HG02610 (cell line): Measurements from ENCODE around the gene IMPDH1.
"Not testable (repeated sequence)": the region's sequence is repeated elsewhere in the genome, so short reads cannot be mapped to it uniquely, and the experiment has no call there.

Experiments used
- ATAC-seq: cut with Tn5 transposase; IDR thresholded peaks from one replicate; pipeline ENCODE4 v1.9.1; 2021; ENCODE audit warnings: mild to moderate bottlenecking, moderate library complexity; ENCODE audit not compliant: unreplicated experiment

IMPDH1 gene

GRCh38 chr7:128409596-128410450, at the start of gene IMPDH1:
Gene IMPDH1, minus strand, starts transcription at chr7:128409982. Its CDS starts 81 bp downstream, at chr7:128409901.
- peak; percentile 76 for ATAC-seq

GRCh38 chr7:128459394-128459878, 49.7 kb upstream of the IMPDH1 start:
- peak; percentile 37 for ATAC-seq

DNA sequence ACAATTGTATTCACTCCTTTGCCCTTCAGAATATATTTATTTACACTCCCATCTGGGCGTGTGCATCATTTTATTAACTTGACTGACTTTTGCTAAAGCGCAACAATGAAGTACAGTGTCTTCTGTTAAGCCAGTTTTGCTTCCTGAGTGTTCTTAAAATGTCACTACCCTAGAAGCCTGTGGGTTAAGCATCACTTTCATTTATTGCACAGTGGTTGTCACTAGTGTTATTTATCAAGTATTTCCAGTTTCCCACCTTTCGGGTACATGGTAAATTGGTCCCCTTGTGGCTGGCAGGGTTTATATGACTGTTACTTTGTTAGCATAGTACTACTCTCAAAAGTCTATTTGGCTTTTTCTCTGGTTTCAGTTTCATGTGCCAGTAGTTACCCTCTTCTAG, 49.2 kb upstream of the IMPDH1 start:
- peak; percentile 31 for ATAC-seq

DNA sequence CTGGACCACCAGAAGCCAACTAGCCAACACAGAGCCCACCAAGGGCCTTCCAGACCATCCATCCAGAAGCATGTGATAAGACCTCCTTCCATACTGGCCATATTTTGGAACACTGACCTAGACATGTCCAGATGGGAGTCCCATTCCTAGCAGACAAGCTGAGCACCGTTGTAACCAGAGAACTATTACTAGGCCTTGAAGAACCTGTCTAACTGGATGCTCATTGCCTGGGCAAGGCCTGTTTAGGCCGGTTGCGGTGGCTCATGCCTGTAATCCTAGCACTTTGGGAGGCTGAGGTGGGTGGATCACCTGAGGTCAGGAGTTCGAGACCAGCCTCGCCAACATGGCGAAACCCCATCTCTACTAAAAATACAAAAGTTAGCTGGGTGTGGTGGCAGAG, 47.6 kb upstream of the IMPDH1 start:
- not testable (repeated sequence) for ATAC-seq

GRCh38 chr7:128456255-128456725, 46.5 kb upstream of the IMPDH1 start:
- ATAC-seq, result no peak

DNA sequence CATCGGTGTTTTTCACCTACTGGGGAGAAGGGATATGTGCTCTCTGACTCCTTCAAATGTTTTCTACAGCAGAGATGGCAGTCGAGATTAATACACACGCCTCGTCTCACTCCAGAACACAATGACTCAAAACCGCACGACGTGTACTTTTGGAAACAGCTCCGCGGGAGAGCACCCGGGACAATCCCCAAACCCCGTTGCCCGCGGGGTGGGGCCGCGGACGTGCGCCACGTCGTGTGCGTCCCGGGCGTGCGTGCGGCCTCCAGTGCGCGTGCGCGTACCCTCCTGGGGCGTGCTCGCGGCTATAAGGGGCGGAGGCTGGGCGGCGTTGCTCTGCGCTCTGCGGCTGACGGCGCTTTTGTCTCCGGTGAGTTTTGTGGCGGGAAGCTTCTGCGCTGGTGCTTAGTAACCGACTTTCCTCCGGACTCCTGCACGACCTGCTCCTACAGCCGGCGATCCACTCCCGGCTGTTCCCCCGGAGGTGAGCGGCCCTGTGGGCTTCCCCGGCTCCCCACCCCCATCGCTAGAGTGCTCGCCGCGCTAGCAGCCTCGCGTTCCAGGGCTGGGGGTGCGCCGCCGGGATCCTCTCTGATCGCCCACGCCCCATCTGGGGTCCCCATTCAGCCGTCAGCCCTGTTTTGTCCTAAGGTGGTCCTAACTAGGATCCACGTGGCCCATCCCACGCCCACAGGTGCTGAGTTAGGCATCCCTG, 45.9 kb upstream of the IMPDH1 start, which contains the start of gene HILPDA:
Gene HILPDA (plus strand): TSS at position 336 of the 712 bp plus-strand sequence. CDS start 1,391 bp downstream, outside the sequence.
- peak; percentile 88 for ATAC-seq

- no peak for ATAC-seq
These were observed 45.2 kb upstream of the IMPDH1 start for GRCh38 chr7:128454808-128455542.

- ATAC-seq, result no peak
These were observed 44.3 kb upstream of the IMPDH1 start for GRCh38 chr7:128453836-128454804.

DNA sequence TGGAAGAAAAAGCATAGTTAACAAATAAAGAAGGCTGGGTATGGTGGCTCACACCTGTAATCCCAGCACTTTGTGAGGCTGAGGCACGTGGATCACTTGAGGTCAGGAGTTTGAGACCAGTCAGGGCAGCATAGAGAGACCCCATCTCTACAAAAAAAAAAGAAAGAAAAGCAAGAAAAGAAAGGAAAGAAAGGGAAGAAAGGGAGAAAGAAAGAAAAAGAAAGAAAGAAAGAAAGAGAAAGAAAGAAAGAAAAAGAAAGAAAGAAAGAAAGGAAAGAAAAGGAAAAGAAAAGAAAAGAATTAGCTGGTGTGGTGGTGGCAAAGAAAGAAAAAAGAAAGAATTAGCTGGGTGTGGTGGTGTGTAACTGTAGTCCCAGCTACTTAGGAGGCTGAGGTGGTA, 42.8 kb upstream of the IMPDH1 start:
- ATAC-seq, result no peak

DNA sequence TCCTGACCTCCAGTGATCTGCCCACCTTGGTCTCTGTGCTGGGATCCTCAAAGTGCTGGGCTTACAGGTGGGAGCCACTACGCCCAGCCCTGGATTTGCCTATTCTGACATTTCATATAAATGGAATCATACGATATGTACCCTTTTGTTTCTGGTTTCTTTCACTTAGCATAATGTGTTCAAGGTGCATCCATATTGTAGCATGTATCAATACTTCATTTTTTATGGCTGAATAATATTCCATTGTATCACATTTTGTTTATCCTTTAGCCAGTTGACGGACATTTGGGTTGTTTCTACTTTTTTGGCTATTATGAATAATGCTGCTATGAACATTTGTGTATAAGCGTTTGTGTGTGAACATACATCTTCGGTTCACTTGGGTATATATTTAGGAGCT, 41.1 kb upstream of the IMPDH1 start:
- no peak for ATAC-seq

DNA sequence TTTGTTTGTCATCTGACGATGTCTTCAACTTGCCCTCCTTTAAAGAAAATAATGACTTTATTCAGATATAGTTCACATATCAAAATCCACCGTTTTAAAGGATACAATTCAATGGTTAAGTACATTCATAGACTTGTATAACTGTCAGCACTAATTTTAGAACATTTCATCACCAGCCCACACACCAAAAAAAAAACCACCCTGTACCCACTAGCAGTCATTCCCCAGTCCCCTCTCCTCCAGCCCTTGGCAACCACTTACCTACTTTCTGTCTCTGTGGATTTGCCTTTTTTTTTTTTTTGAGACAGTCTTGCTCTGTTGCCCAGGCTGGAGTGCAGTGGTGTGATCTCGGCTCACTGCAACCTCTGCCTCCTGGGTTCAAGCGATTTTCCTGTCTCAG, 40.6 kb upstream of the IMPDH1 start:
- ATAC-seq, result no peak

GRCh38 chr7:128448751-128449302, 39.0 kb upstream of the IMPDH1 start:
- no peak for ATAC-seq

DNA sequence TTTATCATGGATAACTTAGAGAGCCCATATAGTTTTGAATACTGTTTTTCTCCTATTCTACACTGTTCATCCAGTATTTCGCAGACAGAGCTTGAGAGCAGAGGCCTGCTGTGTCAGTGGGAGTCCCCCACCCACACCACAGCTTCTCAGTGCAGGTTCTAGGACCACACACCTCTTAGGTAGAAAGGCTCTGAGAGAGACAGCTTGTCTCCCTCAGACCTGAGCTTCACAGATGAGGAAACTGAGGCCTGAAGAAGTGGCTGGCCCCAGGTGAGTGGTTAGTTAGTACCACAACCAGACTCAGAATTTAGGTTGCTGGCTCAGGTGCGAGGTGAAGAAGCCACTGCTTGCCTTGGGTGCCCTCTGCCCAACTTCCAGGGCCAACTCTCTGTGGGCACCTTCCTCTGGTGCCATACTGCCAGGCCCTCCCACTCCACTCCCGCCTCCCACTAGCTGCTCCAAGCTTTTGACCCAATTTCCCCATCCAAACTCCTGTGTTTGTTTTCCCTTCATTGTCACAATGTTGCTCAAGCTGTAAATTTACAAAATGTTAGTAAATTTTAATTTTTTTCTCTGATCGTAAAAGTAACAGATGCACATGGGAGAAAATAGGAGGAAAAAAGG, 38.3 kb upstream of the IMPDH1 start:
- ATAC-seq, result no peak

DNA sequence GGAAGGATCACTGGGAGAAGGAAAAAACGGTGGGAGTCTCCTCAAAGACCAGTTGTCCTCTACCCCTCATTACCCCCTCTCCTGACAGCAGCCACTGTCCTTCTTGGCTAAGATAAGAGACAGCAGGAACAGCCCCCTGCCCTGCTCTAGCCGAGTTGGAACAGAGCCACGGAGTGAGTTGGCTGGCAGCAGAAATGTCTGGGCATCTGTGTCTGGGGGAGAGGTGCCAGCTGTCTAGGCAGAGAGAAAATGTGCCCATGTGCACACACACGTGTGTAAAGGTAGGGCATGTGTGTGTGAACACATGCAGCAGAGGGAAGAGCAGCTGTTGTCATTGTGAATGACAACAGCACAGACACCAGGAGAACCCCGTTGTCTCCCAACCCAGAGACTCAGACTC, 36.5 kb upstream of the IMPDH1 start:
- no peak for ATAC-seq

DNA sequence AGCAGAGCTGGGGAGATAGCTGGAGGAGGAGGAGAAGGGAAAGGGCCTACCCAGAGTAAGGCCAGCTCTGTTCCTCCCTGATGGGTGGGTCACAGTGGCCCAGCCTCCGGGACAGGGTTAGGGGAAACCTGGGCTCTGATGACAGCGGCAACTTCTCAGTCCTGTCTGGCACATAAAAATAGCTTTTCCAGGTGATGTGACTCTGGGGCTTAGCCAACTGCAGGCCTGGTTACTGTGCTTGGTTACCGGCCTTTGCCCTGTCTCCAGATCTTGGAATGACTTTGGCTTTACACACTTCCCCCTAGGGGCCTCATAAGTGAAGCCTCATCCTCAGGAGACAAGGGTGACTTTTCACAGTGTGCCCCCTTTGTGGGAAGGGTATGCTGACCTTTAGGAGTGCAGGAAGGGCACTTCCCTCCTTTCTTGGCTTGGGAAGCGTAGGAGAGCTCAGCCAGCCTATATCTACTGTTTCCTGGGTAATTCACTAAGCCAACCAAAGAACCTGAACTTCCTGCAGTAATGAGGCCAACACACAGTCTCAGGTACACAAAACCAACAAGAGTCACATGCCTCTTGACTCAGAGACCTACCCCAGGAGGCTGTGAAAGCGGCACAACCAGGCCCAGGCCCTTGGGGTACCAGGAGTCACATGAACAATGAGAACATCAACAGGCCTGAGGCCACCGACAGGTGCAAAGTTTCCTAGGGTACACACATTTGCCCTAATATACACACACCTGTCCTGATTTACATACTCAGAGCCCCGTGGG, 34.2 kb upstream of the IMPDH1 start:
- no peak for ATAC-seq

GRCh38 chr7:128442356-128442755, 32.6 kb upstream of the IMPDH1 start:
- ATAC-seq, result no peak

DNA sequence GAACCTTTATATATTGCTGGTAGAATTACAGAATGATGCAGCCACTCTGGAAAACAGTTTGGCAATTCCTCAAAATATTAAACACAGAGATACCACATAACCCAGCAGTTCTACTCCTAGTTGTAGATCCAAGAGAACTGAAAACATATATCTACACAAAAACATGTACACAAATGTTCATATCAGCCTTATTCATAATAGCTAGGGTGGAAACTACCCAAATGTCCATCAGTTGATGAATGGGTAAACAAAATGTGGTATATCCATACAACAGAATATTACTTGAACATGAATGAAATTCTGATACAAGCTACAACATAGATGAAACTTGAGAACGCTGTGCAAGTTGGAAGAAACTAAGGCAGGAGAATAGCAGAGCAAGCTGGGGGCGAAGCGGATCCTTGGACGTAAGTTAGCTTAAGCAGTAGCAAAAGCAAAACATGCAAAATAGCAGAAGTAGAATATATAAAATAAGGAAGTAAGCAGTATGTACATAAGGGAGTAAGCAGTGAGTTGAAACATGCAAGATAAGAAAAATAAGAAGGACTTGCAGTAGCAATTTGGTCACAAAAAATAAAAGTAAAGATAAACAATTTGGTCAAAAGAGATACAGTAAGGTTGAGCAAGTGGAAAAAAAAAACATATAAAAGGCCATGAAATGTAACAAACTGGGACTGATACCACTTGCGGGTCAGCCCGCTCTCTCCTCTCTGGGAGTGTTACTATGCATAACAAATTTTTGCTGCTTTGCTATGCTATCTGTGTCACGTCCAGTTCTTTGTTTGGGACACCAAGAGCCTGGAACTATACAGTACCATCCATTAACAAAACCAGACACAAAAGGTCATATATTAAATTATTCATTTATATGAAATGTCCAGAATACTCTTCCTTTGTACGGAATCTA, 27.9 kb upstream of the IMPDH1 start:
- peak; percentile 63 for ATAC-seq
